Neuron (in vitro differentiated cells): Measurements from ENCODE around the gene SOCS3.
A peak's percentile ranks its signal among the peaks of the same experiment; 100 is the strongest.

Experiments
- H2AFZ ChIP-seq: one replicate; pipeline ENCODE4 v1.6.1; 2013; ENCODE audit warnings: low read depth, mild to moderate bottlenecking, inconsistent platforms, low read length, moderate library complexity
- H3K27me3 ChIP-seq: one replicate; pipeline ENCODE4 v1.6.1; 2013; ENCODE audit warnings: low read length; ENCODE audit not compliant: insufficient read depth
- H3K36me3 ChIP-seq: one replicate; pipeline ENCODE4 v1.6.1; 2013; ENCODE audit warnings: low read length; ENCODE audit not compliant: insufficient read depth
- H3K4me1 ChIP-seq: one replicate; pipeline ENCODE4 v1.6.1; 2013; ENCODE audit warnings: low read length; ENCODE audit not compliant: insufficient read depth
- H3K4me3 ChIP-seq: 2 replicates; pipeline ENCODE4 v1.5.1; 2013; ENCODE audit warnings: mild to moderate bottlenecking, low read length, moderate library complexity
- H3K9me3 ChIP-seq: one replicate; pipeline ENCODE4 v1.6.1; 2013; ENCODE audit warnings: low read length

Gene SOCS3, protein sequence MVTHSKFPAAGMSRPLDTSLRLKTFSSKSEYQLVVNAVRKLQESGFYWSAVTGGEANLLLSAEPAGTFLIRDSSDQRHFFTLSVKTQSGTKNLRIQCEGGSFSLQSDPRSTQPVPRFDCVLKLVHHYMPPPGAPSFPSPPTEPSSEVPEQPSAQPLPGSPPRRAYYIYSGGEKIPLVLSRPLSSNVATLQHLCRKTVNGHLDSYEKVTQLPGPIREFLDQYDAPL

DNA sequence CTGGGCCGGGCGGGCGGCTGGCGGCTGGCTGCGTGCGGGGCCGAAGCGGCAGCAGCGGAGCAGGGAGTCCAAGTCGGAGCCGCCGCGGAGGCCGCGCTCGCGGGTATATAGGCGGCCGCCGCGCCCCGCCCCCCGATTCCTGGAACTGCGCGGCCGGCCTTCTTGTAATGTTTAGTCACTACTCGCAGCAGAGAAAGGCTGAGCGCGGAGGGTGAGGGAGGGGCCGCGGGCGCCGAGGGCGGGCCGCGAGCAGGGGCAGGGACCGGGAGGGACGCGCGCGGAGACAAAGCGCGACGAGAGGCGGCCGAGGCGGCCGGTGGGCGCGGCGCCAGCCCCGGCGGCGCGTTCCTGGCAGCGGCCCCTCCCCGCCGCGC is at the start of gene SOCS3:
Gene SOCS3 (minus strand): TSS at position 81 of the 374 bp plus-strand sequence. CDS start 982 bp downstream, outside the sequence.
- Histone ChIP-seq H3K4me3 (peak within 1 kb of the TSS; percentile 97), H3K27me3 (no peaks in the 10 kb centered on the region), H3K9me3 (no peaks in the 10 kb centered on the region), H2AFZ (peak within 1 kb of the TSS; percentile 76), H3K4me1 (peaks cover 55% of the 10 kb centered on the region), H3K36me3 (peaks cover 38% of the 10 kb centered on the region)

DNA sequence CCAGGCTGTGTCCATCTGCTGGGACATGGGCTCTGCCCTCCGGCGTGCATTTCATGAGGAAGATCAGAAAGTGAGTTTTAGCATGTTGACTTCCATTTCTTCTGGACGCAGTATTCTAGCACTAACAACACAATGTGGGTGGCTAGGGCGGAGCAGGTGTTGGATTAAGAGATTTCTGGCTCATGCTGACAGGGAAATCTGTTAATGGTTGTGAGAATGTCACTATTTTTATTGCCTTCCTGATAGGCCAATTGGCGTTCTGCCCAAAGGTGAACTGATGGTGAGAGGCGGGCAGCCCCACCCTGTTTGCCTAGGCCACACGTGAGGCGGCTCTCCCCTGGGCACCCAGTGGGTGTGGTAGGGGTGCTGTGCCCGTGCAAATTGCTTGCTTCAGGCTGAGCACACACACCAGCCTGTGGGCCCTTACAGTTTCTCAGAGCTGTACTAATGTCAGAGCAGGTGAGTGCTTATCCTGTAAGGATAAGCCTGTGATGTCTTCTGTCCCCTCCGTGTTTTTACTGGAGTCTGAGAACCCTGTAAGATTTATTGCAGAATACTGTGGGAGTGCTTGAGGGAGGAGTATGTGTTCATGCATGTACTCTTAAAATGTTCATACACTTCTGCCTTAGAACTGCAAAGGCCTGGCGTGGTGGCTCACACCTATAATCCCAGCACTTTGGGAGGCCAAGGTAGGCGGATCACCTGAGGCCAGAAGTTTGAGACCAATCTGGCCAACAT is 49.5 kb upstream of the SOCS3 start:
- no peaks in the 10 kb centered on the region for H3K27me3 ChIP-seq

DNA sequence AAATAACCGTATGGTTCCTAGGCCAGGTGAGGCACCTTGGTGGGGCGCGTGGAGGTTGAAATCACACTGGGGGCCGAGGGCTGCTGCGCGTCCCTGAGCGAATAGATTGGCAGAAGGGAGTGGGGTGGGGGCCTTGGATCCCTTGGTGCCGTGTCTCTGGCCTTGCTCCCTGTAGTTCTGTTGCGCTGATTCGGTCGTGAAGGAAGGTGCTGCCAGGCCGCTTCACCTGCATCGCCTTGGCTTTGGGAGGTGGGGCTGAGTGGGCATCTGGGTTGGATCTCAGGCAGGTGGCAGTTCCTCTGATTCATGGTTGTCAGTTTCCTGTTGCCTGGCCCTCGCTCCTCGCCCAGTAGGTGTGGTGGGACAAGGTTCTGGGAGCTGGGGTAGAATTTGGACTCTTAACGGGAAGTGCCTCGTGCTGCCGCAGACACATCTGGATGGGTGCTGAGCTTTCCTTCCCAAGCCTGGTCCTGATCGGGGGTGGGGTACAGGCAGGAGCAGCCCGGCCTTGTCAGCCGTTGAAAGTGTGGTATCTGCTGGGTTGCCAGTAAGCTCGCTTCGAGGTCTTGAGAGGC is 48.7 kb upstream of the SOCS3 start:
- Histone ChIP-seq H3K4me1 (peaks cover 6% of the 10 kb centered on the region), H3K9me3 (no peaks in the 10 kb centered on the region), H2AFZ (no peak overlapping the region), H3K27me3 (no peaks in the 10 kb centered on the region), H3K36me3 (peaks cover 52% of the 10 kb centered on the region), H3K4me3 (no peak overlapping the region)

More for the DNA sequence above, 49.5 kb upstream of the SOCS3 start:
- Histone ChIP-seq H3K36me3 (peaks cover 48% of the 10 kb centered on the region), H2AFZ (no peak overlapping the region), H3K4me1 (peaks cover 6% of the 10 kb centered on the region), H3K4me3 (no peak overlapping the region), H3K9me3 (no peaks in the 10 kb centered on the region)

DNA sequence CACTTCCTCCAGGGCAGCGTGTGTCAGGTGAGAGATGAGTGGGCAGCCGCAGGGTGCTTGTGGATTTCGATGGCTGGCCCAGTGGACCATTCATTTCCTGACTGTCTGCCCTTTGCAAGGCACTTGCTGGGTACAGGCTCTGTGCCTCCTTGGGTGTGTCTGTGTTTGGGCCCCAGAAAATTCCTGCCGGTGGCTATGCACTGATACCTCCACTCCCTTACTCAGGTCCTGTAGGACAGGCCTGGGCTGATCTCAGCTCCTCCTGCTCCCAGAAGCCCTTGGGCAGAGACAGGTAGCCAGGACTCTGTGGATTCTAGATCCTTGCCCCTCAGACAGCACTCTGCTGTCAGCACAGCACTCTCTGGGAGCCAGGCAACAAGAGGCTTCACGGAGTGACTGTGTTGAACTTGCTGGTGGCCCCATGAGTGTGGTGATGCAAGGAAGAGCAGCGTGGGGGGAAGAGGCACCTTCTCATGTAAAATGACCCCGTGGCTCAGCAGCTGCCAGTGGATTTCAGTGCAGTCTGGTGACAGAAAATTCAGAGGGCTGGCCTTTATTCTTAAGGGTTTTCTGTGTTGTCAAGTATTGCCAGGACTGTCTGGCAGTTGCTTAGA is 47.6 kb upstream of the SOCS3 start:
- Histone ChIP-seq H3K4me1 (peaks cover 6% of the 10 kb centered on the region), H3K4me3 (no peak overlapping the region), H3K27me3 (no peaks in the 10 kb centered on the region), H2AFZ (no peak overlapping the region), H3K9me3 (no peaks in the 10 kb centered on the region), H3K36me3 (peaks cover 54% of the 10 kb centered on the region)

DNA sequence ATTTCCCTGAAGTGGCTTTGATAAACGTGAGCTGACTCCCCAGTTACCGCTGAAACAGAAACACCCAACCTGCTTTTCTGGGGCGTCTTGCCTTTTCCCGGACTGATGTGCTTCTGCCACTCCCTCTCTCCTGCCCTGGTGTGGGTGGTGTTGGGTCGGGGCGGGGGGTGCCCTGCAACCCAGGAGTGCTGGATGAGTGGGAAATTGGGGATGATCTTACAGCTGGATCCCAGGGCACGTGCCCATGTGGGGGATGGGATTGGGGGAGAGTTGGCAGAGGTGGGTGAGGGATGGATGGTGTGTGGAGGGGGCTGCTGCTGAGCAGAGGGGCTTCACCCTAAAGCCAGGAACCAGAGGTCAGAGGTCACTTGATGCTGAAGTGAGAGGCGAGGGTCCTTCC is 47.0 kb upstream of the SOCS3 start:
- peaks cover 56% of the 10 kb centered on the region for H3K36me3 ChIP-seq
- no peak overlapping the region for H3K4me3 ChIP-seq
- no peak overlapping the region for H2AFZ ChIP-seq
- no peaks in the 10 kb centered on the region for H3K27me3 ChIP-seq
- no peaks in the 10 kb centered on the region for H3K9me3 ChIP-seq
- H3K4me1 ChIP-seq, result peaks cover 6% of the 10 kb centered on the region

DNA sequence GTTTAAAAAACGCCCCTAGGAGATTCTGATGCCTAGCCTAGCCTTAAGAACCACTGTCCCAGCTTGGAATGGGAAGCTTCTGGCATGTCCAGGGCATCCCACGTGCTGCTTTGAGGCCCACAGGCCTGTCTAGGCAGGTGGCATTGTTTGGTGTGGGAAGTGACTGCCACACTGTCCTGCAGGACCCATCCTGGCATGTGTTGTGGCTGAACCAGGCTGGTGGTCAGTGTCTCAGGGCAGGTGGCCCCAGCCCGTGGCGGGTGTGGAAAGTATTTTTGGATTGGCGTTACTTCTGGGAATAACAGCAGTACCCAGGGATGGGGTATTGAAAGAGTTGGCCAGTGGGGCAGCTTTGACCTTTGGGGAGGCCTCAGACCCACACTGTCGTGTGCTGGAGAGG is 46.5 kb upstream of the SOCS3 start:
- Histone ChIP-seq H3K4me1 (peaks cover 6% of the 10 kb centered on the region), H3K4me3 (no peak overlapping the region), H3K27me3 (no peaks in the 10 kb centered on the region), H3K36me3 (peaks cover 60% of the 10 kb centered on the region), H3K9me3 (no peaks in the 10 kb centered on the region), H2AFZ (no peak overlapping the region)

DNA sequence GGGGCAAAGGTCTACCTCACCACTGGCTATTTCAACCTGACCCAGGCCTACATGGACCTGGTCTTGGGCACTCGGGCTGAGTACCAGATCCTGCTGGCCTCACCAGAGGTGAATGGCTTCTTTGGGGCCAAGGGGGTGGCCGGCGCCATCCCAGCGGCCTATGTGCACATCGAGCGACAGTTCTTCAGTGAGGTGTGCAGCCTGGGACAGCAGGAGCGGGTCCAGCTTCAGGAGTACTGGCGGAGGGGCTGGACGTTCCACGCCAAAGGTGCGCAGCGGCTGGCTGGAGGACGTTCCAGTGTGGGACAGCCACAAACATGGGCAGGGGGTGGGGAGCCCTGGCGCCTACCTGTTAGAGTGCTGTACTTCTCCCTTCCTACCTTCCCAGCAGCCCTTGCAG is 43.9 kb upstream of the SOCS3 start:
- H3K36me3 ChIP-seq, result peaks cover 71% of the 10 kb centered on the region
- no peaks in the 10 kb centered on the region for H3K9me3 ChIP-seq
- H3K27me3 ChIP-seq, result no peaks in the 10 kb centered on the region
- H3K4me1 ChIP-seq, result peaks cover 6% of the 10 kb centered on the region
- H2AFZ ChIP-seq, result no peak overlapping the region
- no peak overlapping the region for H3K4me3 ChIP-seq

DNA sequence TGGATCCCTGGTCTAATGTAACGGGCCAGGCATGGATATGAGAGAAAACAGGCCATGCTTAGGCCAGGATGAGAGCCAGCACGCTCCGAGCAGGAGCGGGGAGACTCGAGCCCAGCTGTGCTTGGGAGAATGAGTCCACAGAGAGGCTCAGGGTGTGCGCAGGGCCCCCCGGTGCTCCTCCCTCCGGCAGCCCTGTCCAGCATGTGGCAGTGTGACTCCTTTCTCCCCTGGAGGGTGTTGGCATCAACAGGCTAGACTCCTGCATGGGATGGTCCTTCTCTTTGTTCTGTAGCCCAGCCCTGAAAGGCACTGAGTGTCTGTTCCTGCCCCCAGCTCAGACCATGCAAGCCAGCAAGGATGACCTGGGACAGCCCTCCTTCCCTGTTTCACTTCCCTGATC is 42.0 kb upstream of the SOCS3 start:
- H3K4me1 ChIP-seq, result no peaks in the 10 kb centered on the region
- no peak overlapping the region for H3K4me3 ChIP-seq
- H3K9me3 ChIP-seq, result no peaks in the 10 kb centered on the region
- H3K36me3 ChIP-seq, result peaks cover 77% of the 10 kb centered on the region
- no peak overlapping the region for H2AFZ ChIP-seq
- no peaks in the 10 kb centered on the region for H3K27me3 ChIP-seq

DNA sequence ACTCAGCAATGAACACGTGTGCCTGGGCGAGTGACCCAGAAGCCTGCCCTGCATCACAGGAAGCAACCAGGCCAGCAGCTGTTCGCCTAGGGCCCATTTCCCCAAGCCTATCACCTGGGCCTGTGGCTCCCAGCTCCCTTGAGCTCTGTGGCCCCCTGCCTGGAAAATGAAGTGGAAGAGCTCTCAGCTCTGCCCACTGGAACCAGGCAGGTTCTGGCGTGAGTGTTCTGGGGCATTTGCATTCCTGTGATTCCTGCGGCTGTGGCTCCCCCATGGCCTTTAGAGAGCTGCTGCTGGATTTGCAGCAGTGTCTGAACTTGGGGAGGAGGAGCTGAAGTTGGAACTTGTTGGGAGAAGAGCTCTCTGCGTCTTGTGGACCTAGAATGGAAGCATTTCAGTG is 41.4 kb upstream of the SOCS3 start:
- Histone ChIP-seq H3K9me3 (no peaks in the 10 kb centered on the region), H3K4me3 (no peak overlapping the region), H2AFZ (no peak overlapping the region), H3K27me3 (no peaks in the 10 kb centered on the region), H3K4me1 (no peaks in the 10 kb centered on the region), H3K36me3 (peaks cover 78% of the 10 kb centered on the region)

DNA sequence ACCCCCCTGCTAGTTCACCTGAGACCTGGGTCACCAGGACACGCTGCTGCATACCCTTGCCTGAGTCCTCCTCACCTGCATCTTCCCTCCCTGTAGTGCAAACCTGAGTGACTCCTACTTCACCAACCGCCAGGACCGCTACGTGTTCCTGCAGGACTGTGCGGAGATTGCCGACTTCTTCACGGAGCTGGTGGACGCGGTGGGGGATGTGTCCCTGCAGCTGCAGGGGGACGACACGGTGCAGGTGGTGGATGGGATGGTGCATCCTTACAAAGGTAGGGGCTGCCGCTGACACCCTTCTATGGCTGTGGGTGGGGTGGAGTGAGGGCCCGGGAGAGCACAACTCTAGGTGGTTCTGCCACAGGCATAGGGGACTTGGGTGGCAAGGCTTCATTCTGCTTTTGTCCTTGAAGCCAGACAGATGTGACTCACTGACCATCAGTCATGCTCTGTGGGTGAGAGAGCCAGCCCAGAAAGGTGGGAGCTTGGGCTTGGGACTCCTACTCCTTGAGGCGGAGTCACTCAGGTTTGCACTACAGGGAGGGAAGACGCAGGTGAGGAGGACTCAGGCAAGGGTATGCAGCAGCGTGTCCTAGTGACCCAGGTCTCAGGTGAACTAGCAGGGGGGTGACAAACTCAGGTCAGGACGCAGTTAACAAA is 40.8 kb upstream of the SOCS3 start:
- H3K9me3 ChIP-seq, result no peaks in the 10 kb centered on the region
- no peaks in the 10 kb centered on the region for H3K4me1 ChIP-seq
- peaks cover 81% of the 10 kb centered on the region for H3K36me3 ChIP-seq
- no peak overlapping the region for H2AFZ ChIP-seq
- no peaks in the 10 kb centered on the region for H3K27me3 ChIP-seq
- H3K4me3 ChIP-seq, result no peak overlapping the region

DNA sequence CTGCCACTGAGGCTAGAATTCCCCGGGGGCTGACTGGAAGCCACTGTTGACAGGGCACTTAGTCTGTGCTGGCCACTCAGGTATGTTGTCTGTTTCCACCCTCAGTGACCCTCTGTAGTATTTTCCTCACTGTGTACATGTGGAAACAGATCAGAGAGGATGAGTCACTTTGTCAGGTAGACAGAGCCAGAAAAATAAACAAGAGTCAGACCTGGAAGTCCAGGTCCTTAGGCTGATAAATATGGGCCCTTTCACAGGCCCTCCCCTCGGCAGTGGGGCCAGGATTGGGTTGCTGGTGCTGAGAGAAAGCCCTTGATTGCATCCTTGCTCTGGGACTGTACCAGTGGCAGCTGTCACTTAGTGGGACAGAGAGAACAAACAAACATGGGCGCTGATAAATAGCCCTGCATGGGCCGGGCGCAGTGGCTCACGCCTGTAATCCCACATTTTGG is 39.8 kb upstream of the SOCS3 start:
- peaks cover 80% of the 10 kb centered on the region for H3K36me3 ChIP-seq
- H3K9me3 ChIP-seq, result no peaks in the 10 kb centered on the region

DNA sequence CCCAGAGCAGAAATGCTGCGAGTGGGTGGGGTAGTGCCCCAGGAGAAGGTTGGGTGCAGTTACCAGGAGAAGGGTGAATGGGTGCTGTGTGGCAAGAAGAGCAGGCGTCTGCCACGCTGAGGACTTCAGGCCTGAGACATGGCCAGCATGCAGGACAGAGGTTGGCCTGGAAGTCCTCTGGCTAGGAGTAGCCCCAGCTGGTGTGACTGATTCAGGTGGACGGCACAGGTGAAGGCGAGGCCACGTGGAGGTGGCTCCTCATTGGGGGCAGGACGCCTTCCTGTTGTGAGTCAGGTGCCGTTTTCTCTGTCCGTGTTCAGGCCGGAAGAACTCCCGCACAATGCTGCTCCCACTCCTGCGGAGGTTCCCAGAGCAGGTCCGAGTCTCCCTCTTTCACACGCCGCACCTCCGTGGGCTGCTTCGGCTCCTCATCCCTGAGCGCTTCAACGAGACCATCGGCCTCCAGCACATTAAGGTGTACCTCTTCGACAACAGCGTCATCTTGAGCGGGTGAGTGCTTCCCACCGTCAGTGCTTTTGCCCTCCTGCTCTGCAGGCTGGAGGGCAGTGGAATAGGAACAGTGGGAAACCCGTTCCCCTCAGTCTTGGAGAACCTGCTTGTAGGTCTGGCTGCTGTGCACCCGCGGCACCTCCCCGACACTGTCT is 39.3 kb upstream of the SOCS3 start:
- Histone ChIP-seq H3K4me1 (no peaks in the 10 kb centered on the region), H3K36me3 (peaks cover 76% of the 10 kb centered on the region), H3K27me3 (no peaks in the 10 kb centered on the region), H3K4me3 (no peak overlapping the region), H2AFZ (no peak overlapping the region), H3K9me3 (no peaks in the 10 kb centered on the region)

More for the DNA sequence above, 39.8 kb upstream of the SOCS3 start:
- H2AFZ ChIP-seq, result no peak overlapping the region
- no peak overlapping the region for H3K4me3 ChIP-seq
- H3K27me3 ChIP-seq, result no peaks in the 10 kb centered on the region
- no peaks in the 10 kb centered on the region for H3K4me1 ChIP-seq
